Tibial nerve (tissue), 4 donors: Measurements from ENCODE around the gene MLPH.

Source experiments
- EP300 ChIP-seq, 2 donors: sonication (generic); formaldehyde crosslinking; IDR thresholded peaks; one replicate each; pipeline ENCODE4 v1.6.1; 2017; ENCODE audit warnings: antibody characterized with exemption in 2 of 2, mild to moderate bottlenecking in 1 of 2
- POLR2A ChIP-seq, 2 donors: fragments of 450-650 bp; IDR thresholded peaks; one replicate each; pipeline ENCODE4 v1.6.1; 2017; ENCODE audit warnings: antibody characterized with exemption in 2 of 2, mild to moderate bottlenecking in 2 of 2, moderate library complexity in 2 of 2
- TF ChIP-seq, protein P1 (sequence below), 5 experiments: fragments of 200-600 bp in 3 of 5; fragments of 450-650 bp in 2 of 5; sonication (generic) in 3 of 5; IDR thresholded peaks; one replicate each; pipeline ENCODE4 v1.5.1; 2016 to 2019; ENCODE audit warnings: antibody characterized with exemption in 5 of 5, mild to moderate bottlenecking in 3 of 5, moderate library complexity in 2 of 5

DNA sequence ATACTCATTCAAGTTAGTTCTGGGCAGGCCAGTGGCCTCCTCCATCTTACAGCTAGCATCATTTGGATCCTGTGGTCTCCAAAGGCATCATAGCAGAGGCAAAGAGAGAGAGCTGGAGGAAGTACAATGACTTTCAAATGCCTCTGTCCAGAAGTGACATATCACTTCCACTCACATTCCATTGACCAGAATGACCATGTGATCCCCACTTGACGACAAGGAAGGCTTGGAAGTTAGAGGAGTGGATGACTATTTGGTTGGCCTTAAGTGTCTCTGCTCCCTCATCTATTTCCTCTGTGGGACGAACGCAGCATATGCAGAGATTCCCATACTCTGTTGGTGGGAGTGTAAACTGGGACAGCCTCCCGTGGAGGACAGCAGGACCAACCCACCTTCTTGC, 27.8 kb upstream of the MLPH start:
- TF ChIP-seq, protein P1, sequence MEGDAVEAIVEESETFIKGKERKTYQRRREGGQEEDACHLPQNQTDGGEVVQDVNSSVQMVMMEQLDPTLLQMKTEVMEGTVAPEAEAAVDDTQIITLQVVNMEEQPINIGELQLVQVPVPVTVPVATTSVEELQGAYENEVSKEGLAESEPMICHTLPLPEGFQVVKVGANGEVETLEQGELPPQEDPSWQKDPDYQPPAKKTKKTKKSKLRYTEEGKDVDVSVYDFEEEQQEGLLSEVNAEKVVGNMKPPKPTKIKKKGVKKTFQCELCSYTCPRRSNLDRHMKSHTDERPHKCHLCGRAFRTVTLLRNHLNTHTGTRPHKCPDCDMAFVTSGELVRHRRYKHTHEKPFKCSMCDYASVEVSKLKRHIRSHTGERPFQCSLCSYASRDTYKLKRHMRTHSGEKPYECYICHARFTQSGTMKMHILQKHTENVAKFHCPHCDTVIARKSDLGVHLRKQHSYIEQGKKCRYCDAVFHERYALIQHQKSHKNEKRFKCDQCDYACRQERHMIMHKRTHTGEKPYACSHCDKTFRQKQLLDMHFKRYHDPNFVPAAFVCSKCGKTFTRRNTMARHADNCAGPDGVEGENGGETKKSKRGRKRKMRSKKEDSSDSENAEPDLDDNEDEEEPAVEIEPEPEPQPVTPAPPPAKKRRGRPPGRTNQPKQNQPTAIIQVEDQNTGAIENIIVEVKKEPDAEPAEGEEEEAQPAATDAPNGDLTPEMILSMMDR (IDR thresholded peaks at IDR 0.05) = no peak
- TF ChIP-seq POLR2A (IDR thresholded peaks at IDR 0.05) (no peak), EP300 (IDR thresholded peaks at IDR 0.05) (no peak)
